ENCODE results near the gene KRT37. TPM values are rescaled to one million over a fixed set of nuclear protein-coding genes. Genes with fewer than 3 reads are reported as not detected.

KRT37 gene
- total RNA-seq, 4 donors from 2014 or later: not detected

- ATAC-seq (ENCODE audit: low FRiP score): no peak
- DNase-seq (ENCODE audit: low spot score): no peak
- TF ChIP-seq CTCF (IDR thresholded peaks at IDR 0.05): no peak
Observed at GRCh38 chr17:41417576-41418015, 6.8 kb downstream of the KRT37 start.

DNA sequence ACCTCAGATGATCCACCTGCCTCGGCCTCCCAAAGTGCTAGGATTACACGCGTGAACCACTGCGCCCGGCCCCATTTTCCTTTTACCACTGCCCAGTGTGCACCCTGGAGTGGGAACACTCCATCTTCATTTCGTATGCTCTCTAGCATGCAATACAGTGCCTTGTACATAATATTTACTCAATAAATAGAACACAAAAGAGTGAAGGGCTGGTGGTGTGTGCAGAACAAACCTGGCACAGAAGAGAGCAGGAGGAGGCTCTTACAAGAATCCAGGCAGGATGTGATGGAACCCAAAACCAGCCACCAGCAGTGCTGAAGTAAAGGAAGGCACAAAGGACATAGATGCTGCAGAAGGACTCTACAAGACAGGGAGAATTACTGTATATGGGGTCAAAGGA is 7.3 kb downstream of the KRT37 start:
- no peak for DNase-seq (ENCODE audit: low spot score)
- no peak for TF ChIP-seq CTCF (IDR thresholded peaks at IDR 0.05)
- no peak for ATAC-seq (ENCODE audit: low FRiP score)

DNA sequence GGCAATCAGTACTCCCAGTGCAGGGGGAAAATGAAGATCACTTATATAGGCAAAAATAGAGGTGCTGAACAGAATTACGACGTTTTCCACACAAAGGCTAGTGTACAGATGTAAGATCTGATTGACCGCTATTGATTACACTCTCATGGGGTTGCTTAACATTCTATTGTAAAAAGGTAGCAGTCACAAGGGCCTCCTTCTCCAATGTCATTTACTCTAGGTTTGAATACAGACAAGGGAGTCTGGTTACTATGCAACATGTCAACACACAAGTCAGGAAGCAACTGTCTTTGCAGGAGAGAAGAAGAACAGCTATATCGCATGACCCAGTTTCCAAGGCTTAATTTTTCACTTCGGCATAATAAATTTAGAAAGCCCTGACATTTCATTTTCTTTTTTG is 7.9 kb downstream of the KRT37 start:
- no peak for TF ChIP-seq CTCF (IDR thresholded peaks at IDR 0.05)
- no peak for DNase-seq (ENCODE audit: low spot score)
- no peak for ATAC-seq (ENCODE audit: low FRiP score)

DNA sequence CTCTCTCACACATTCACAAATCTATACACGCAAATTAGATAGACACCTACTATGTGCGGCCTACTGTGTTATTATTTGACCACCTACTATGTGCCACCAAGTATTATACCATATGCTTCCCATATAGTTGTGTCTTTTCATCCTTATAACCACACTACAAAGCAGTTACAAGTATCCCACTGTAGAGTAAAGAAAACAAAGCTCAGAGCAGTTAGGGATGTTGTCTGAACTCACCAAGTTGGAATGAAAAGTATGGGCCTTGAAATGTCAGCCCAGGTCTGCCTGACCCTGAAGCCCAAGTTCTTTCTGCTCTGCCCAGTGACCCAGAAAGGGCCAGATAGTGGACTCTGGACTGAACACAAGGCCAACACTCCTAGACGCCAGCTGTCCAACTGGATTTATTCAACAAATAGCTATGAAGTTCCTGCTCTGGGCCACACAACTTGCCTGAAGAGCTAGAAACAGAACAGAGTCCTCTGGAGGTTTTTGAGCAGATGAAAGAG is 8.5 kb downstream of the KRT37 start:
- no peak for TF ChIP-seq CTCF (IDR thresholded peaks at IDR 0.05)
- DNase-seq (ENCODE audit: low spot score) (no peak), ATAC-seq (ENCODE audit: low FRiP score) (peak; percentile 69)

GRCh38 chr17:41415411-41415810 is 9.0 kb downstream of the KRT37 start:
- ATAC-seq (ENCODE audit: low FRiP score): no peak
- no peak for DNase-seq (ENCODE audit: low spot score)
- no peak for TF ChIP-seq CTCF (IDR thresholded peaks at IDR 0.05)

DNA sequence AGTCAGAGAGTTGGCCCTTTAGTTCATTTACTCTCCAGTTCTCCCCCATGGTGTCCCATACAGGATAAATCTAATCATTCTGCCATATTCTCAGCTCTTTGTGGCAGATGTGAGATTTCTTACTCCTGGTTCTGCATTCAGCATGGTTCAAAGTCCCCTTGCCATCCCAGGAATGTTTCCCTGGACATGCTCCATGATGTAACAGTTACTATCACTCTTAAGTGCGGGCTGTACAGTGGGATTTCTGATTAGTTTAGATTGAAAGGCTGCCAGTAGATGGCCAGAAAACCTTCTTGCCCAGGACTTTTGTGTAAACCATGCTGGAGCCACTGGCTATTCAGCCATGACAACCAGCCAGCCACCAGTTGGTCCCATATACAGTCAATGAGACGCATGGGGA is 10.4 kb downstream of the KRT37 start:
- no peak for ATAC-seq (ENCODE audit: low FRiP score)
- no peak for TF ChIP-seq CTCF (IDR thresholded peaks at IDR 0.05)
- DNase-seq (ENCODE audit: low spot score): no peak

GRCh38 chr17:41413353-41413957 is 10.9 kb downstream of the KRT37 start:
- no peak for TF ChIP-seq CTCF (IDR thresholded peaks at IDR 0.05)
- no peak for ATAC-seq (ENCODE audit: low FRiP score)
- DNase-seq (ENCODE audit: low spot score): no peak
